ENCODE results near the gene SLC27A3. TPM values are rescaled to one million over a fixed set of nuclear protein-coding genes. Genes with fewer than 3 reads are reported as not detected.
A peak's percentile ranks its signal among the peaks of the same experiment; 100 is the strongest.

SLC27A3 gene
- total RNA-seq, 1 donor from 2014 or later = 10.8 TPM

DNA sequence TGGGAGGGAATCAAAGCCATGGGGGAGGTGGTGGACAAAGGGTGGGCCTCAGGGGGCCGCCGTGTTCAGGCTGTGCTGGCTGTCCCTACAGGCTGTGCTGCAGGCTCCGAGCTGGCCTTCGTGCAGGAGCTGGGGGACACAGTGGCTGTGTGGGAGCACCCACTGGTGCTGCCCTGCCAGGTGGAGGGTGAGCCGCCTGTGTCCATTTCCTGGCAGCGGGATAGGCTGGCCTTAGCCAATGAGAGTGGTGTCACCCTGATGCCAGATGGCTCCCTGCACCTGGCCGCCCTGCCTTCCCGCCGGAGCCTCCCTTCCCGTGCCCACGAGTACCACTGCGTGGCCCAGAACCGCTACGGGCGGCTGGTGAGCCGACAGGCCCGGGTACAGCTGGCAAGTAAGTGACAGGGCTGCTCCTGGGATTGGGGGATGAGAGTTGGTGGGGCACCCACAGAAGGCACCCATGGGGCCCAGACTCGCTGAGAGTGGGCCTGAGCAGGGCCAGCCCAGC, 20.2 kb downstream of the SLC27A3 start:
- Mint-ChIP-seq H3K27ac (ENCODE audit: unreplicated experiment) (peak overlapping the region; percentile 97), H3K9me3 (ENCODE audit: unreplicated experiment) (peaks cover 16% of the 10 kb centered on the region), H3K27me3 (ENCODE audit: unreplicated experiment) (peaks cover 16% of the 10 kb centered on the region), H3K36me3 (ENCODE audit: unreplicated experiment) (no peaks in the 10 kb centered on the region), H3K4me1 (ENCODE audit: low read depth, unreplicated experiment) (peaks cover 15% of the 10 kb centered on the region), H3K4me3 (ENCODE audit: unreplicated experiment) (peak overlapping the region; percentile 6)
- TF ChIP-seq, protein P1, sequence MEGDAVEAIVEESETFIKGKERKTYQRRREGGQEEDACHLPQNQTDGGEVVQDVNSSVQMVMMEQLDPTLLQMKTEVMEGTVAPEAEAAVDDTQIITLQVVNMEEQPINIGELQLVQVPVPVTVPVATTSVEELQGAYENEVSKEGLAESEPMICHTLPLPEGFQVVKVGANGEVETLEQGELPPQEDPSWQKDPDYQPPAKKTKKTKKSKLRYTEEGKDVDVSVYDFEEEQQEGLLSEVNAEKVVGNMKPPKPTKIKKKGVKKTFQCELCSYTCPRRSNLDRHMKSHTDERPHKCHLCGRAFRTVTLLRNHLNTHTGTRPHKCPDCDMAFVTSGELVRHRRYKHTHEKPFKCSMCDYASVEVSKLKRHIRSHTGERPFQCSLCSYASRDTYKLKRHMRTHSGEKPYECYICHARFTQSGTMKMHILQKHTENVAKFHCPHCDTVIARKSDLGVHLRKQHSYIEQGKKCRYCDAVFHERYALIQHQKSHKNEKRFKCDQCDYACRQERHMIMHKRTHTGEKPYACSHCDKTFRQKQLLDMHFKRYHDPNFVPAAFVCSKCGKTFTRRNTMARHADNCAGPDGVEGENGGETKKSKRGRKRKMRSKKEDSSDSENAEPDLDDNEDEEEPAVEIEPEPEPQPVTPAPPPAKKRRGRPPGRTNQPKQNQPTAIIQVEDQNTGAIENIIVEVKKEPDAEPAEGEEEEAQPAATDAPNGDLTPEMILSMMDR (IDR thresholded peaks at IDR 0.05; ENCODE audit: partially characterized antibody, unreplicated experiment) = no peak
- DNase-seq = no peak

DNA sequence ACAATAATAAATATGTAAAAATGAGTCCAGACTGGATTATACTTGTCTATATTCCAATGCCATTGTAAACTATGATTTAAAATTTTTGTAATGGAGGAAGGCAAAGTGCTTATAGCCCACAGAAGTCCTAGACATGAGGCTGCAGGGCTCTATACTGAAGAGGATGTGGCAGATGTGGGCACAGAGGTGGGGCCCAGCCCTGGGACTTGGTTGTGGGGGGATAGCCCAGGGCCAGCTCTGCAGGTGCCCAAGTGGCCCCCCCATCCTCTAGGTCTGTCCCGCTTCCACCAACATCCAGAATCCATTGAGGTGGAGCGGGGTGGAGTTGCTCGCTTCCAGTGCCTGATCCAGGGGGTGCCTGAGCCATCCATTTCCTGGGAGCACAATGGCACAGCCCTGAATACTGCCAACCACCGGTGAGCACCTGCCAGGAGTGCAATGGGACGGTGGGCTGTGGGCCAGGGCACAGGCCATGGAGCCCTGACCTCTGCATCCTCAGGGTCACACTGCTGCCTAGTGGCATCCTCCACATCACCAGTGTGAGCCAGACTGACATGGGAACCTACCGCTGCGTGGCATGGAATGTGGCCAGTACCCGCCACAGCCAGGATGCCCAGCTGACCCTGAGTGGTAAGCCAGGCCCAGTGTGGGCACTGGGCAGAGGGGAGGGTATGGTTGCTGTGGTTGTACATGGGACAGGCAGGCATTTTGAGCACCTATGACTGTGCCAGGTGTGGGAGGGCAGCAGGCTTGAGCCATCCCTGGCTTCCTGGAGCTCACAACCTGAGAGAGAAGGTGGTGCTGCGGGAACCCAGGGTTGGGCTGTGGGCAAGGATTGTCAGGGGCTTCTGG, 21.0 kb downstream of the SLC27A3 start:
- peak overlapping the region; percentile 62 for H3K27ac Mint-ChIP-seq (ENCODE audit: unreplicated experiment)
- H3K4me3 Mint-ChIP-seq (ENCODE audit: unreplicated experiment) = peak overlapping the region; percentile 59
- TF ChIP-seq, protein P1 (IDR thresholded peaks at IDR 0.05; ENCODE audit: partially characterized antibody, unreplicated experiment) = no peak
- peaks cover 18% of the 10 kb centered on the region for H3K27me3 Mint-ChIP-seq (ENCODE audit: unreplicated experiment)
- peaks cover 16% of the 10 kb centered on the region for H3K9me3 Mint-ChIP-seq (ENCODE audit: unreplicated experiment)
- DNase-seq = no peak
- H3K36me3 Mint-ChIP-seq (ENCODE audit: unreplicated experiment) = no peaks in the 10 kb centered on the region
- peaks cover 14% of the 10 kb centered on the region for H3K4me1 Mint-ChIP-seq (ENCODE audit: low read depth, unreplicated experiment)

DNA sequence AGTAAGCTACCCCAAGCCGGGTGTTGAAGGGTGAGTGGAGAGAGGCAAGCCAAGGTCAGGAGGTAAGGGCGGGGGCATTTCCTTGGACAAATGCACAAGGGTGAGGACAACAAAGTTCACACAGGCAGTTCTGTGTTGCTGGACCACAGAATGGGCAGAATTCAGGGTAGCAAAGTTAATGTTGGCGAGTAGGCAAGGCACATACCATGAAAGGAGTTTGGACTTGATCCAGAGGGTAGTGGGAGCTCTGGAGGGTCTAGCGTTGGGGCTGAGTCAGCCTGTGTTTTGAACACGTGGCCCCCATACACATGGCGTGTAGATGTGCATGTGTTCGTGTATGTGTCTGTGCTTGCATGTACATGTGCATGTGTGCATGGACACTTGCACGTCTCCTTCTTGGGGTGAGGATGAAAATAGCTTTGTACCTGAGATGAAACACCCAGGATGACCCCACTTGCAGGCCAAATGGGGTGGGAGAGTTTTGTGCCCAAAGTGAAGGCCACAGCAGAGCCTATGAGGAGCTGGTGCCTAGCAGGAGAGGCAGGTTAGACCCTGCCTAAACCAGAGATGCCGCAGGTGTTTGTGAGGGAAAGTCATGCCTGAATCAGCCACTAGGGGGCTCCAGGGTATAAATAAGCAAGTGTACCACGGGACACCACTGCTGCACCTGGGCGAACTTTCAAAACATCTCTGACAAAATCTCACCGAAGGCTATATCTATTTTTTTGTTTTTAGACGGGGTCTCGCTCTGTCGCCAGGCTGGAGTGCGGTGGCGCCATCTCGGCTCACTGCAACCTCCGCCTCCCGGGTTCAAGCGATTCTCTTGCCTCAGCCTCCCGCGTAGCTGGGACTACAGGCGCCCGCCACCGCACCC, 21.8 kb downstream of the SLC27A3 start:
- Mint-ChIP-seq H3K36me3 (ENCODE audit: unreplicated experiment) (no peaks in the 10 kb centered on the region), H3K9me3 (ENCODE audit: unreplicated experiment) (peaks cover 16% of the 10 kb centered on the region), H3K4me1 (ENCODE audit: low read depth, unreplicated experiment) (peaks cover 12% of the 10 kb centered on the region), H3K27ac (ENCODE audit: unreplicated experiment) (peak overlapping the region; percentile 62), H3K27me3 (ENCODE audit: unreplicated experiment) (peaks cover 18% of the 10 kb centered on the region), H3K4me3 (ENCODE audit: unreplicated experiment) (peak overlapping the region; percentile 59)
- DNase-seq = peak; percentile 75
- TF ChIP-seq, protein P1 (IDR thresholded peaks at IDR 0.05; ENCODE audit: partially characterized antibody, unreplicated experiment) = peak; percentile 94

DNA sequence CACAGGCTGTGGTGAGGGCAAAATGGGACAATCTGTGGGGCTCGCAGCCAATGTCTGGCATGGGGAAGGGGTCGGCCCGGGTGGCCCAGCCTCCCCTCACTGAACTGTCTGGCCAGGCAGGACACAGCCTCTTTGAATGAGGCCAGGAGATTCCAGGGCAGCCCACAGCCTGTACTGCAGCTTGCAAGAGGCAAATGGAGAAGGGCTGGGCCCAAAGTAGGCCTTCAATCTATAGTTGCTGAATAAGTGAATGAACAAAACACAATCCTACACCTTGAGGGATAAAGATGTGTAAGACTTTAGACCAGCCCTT, 23.2 kb downstream of the SLC27A3 start:
- DNase-seq = no peak
- H3K27me3 Mint-ChIP-seq (ENCODE audit: unreplicated experiment) = peaks cover 24% of the 10 kb centered on the region
- peak overlapping the region; percentile 34 for H3K27ac Mint-ChIP-seq (ENCODE audit: unreplicated experiment)
- H3K9me3 Mint-ChIP-seq (ENCODE audit: unreplicated experiment) = peaks cover 13% of the 10 kb centered on the region
- H3K4me1 Mint-ChIP-seq (ENCODE audit: low read depth, unreplicated experiment) = peaks cover 12% of the 10 kb centered on the region
- no peaks in the 10 kb centered on the region for H3K36me3 Mint-ChIP-seq (ENCODE audit: unreplicated experiment)
- TF ChIP-seq, protein P1 (IDR thresholded peaks at IDR 0.05; ENCODE audit: partially characterized antibody, unreplicated experiment) = no peak
- H3K4me3 Mint-ChIP-seq (ENCODE audit: unreplicated experiment) = peak overlapping the region; percentile 46

Data from glutamatergic neuron (in vitro differentiated cells).